Skeletal muscle tissue (tissue), 4 donors: ENCODE measurements around the gene PRDX1. TPM values are rescaled to one million over a fixed set of nuclear protein-coding genes. Genes with fewer than 3 reads are reported as not detected.

Experiments used
- H3K27ac ChIP-seq: one replicate; pipeline ENCODE4 v1.7.0; 2013; ENCODE audit warnings: mild to moderate bottlenecking, low read depth, low read length, inconsistent platforms
- H3K27me3 ChIP-seq, 3 donors: one replicate each; pipeline ENCODE4 v1.7.0; 2013; ENCODE audit warnings: low read length in 3 of 3; ENCODE audit not compliant: control insufficient read depth in 3 of 3, insufficient read depth in 3 of 3
- H3K36me3 ChIP-seq, 3 donors: one replicate each; pipeline ENCODE4 v1.7.0; 2013; ENCODE audit warnings: low read length in 3 of 3; ENCODE audit not compliant: control insufficient read depth in 3 of 3, insufficient read depth in 3 of 3
- H3K4me1 ChIP-seq, 3 donors: one replicate each; pipeline ENCODE4 v1.7.0; 2013; ENCODE audit warnings: low read length in 3 of 3, mild to moderate bottlenecking in 3 of 3; ENCODE audit not compliant: control insufficient read depth in 3 of 3, insufficient read depth in 3 of 3
- H3K4me3 ChIP-seq, 3 donors: one replicate each; pipeline ENCODE4 v1.7.0; 2013; ENCODE audit warnings: low read length in 3 of 3
- H3K9ac ChIP-seq, 3 donors: one replicate each; pipeline ENCODE4 v1.7.0; 2013; ENCODE audit warnings: low read length in 3 of 3, mild to moderate bottlenecking in 3 of 3, moderate library complexity in 2 of 3, low read depth in 1 of 3
- H3K9me3 ChIP-seq, 3 donors: one replicate each; pipeline ENCODE4 v1.7.0; 2013; ENCODE audit warnings: low read length in 3 of 3; ENCODE audit not compliant: control insufficient read depth in 3 of 3
- total RNA-seq: library from RNA; depleted of rRNA; stranded (reverse); fragments of >200 nt; gene quantifications from one replicate; pipeline ENCODE4 v1.2.3, GENCODE V29; 2014
- donor health status: Osteomylitis.

PRDX1 gene
- total RNA-seq, 1 donor from 2014 or later: 213 TPM

- Histone ChIP-seq H3K27me3 (no peaks in the 10 kb centered on the region), H3K36me3 (peaks cover 3 to 9% (median 5%) of the 10 kb centered on the region in 3 donors), H3K4me1 (peaks cover 18 to 22% (median 21%) of the 10 kb centered on the region in 3 donors), H3K9ac (no peak overlapping the region), H3K4me3 (no peak overlapping the region), H3K27ac (no peak overlapping the region), H3K9me3 (no peaks in the 10 kb centered on the region)
These were observed 32.5 kb upstream of the PRDX1 start for GRCh38 chr1:45554198-45554597.

GRCh38 chr1:45552331-45552730 is 30.6 kb upstream of the PRDX1 start:
- H3K36me3 ChIP-seq: peaks cover 3 to 9% (median 5%) of the 10 kb centered on the region in 3 donors
- no peak overlapping the region for H3K27ac ChIP-seq
- peaks cover 16 to 22% (median 18%) of the 10 kb centered on the region in 3 donors for H3K4me1 ChIP-seq
- H3K9me3 ChIP-seq: no peaks in the 10 kb centered on the region
- H3K9ac ChIP-seq: no peak overlapping the region
- H3K27me3 ChIP-seq: no peaks in the 10 kb centered on the region
- H3K4me3 ChIP-seq: no peak overlapping the region

DNA sequence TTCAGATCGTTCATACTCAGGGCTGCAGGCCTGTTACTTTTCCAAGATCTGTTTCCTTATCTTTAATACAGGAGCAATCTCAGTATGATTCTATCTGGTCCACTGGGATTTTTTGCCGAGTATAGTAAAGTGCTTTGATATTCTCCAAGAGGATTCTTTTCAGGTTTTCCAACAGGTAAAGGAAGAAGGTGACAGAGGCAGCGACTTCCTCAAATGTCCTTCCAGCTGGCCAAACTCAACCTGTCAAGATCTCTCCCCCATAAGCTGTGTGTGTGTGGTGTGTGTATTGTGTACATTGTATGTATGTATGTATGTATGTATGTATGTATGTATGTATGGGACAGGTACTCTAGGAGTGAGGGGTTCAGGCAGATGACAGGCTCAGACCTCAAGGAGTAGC is 30.0 kb upstream of the PRDX1 start:
- H3K4me1 ChIP-seq: peaks cover 15 to 22% (median 15%) of the 10 kb centered on the region in 3 donors
- H3K4me3 ChIP-seq: peak overlapping the region; percentile 86 to 97 (median 96)
- H3K9ac ChIP-seq: peak overlapping the region; percentile 70 to 91 (median 90)
- H3K9me3 ChIP-seq: no peaks in the 10 kb centered on the region
- no peak overlapping the region for H3K27ac ChIP-seq
- peaks cover 3 to 9% (median 5%) of the 10 kb centered on the region in 3 donors for H3K36me3 ChIP-seq
- H3K27me3 ChIP-seq: no peaks in the 10 kb centered on the region

DNA sequence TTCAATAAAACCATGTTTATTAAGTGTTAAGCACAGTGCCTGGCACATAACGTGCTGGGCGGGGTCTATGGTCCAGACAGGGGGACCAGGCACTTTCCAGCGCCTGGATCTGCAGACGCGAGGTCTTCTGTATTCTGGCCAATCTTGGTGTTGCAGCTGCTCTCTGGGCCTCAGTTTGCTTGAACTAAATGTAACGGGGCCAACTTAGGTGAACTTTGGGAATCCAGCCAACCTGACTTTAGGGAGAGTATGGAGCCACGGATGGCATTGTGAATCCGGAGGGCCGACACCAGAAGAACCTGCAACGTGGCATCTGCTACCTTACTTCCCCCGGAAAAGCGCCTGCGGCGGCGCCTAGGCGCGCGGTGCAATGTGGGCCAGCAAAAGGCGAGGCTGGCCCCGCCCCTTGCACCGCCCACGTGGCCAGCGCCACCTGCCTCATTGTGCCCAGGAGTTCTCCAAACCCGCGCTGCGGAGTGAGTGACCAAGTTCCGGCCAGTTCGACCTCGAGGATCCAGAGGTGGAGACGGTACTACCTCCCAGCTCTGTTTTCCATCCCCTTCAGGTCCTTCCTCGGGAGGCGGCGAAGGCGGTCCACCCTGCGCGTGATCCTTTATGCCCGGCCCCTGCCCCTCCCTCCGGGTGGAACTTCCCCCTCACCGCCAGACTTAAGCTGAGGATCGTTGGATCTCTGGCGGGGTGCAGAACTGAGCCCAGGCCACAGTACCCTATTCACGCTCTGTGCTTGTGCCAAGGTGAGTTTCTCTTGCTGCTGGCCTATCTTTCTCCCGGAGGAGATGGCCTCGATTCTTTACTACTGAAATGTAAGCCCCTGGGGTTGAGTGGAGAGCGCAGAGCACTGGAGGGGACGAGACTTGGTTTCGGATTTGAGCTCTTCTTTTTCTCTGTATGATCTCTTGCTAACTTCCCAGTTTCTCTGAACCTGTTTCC is 29.0 kb upstream of the PRDX1 start, which contains the start of gene AKR1A1:
Gene AKR1A1, plus strand, starts transcription at position 426 of the 951 bp plus-strand sequence. CDS start 10,969 bp downstream, outside the sequence.
- H3K27ac ChIP-seq: peak within 1 kb of the TSS; percentile 83
- peaks cover 1 to 7% (median 5%) of the 10 kb centered on the region in 3 donors for H3K36me3 ChIP-seq
- peak within 1 kb of the TSS; percentile 70 to 91 (median 90) for H3K9ac ChIP-seq
- peaks cover 15 to 22% (median 15%) of the 10 kb centered on the region in 3 donors for H3K4me1 ChIP-seq
- H3K9me3 ChIP-seq: no peaks in the 10 kb centered on the region
- peak within 1 kb of the TSS; percentile 86 to 97 (median 96) for H3K4me3 ChIP-seq
- H3K27me3 ChIP-seq: no peaks in the 10 kb centered on the region

- Histone ChIP-seq H3K9ac (no peak overlapping the region), H3K9me3 (no peaks in the 10 kb centered on the region), H3K36me3 (no peaks in the 10 kb centered on the region), H3K27ac (no peak overlapping the region), H3K27me3 (peaks cover 0 to 3% (median 0%) of the 10 kb centered on the region in 3 donors), H3K4me3 (no peak overlapping the region), H3K4me1 (peaks cover 5 to 7% (median 6%) of the 10 kb centered on the region in 3 donors)
These were observed 24.0 kb upstream of the PRDX1 start for GRCh38 chr1:45545553-45546310.

DNA sequence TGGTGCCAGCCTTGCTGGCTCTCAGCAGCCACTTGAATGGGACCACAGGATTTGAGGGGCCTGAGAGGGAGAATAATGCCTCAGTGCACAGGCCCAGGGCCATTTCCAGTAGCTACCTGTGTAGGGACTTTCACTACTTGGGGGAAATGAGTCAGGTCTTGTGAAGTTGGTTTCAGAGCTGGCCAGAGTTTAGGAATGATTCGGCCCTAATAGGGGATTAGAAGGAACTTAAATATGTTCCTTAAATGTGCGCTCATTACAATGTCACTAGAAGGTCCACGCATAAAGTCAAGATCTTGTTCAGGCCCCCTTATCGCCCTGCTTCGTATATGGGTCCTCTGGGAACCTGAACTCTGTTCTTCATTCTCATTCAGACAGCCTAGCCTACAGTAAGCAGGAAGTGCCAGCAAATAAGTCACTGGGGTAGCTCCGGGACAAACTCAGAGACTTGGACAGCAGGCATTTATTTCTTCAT is 23.4 kb upstream of the PRDX1 start:
- no peaks in the 10 kb centered on the region for H3K36me3 ChIP-seq
- H3K4me3 ChIP-seq: no peak overlapping the region
- peaks cover under 1 to 3% (median 2%) of the 10 kb centered on the region in 3 donors for H3K4me1 ChIP-seq
- no peak overlapping the region for H3K27ac ChIP-seq
- H3K27me3 ChIP-seq: peaks cover 0 to 3% (median 0%) of the 10 kb centered on the region in 3 donors
- no peaks in the 10 kb centered on the region for H3K9me3 ChIP-seq
- H3K9ac ChIP-seq: no peak overlapping the region

GRCh38 chr1:45544530-45544929 is 22.8 kb upstream of the PRDX1 start:
- H3K27ac ChIP-seq: no peak overlapping the region
- peaks cover 0 to 3% (median 2%) of the 10 kb centered on the region in 3 donors for H3K4me1 ChIP-seq
- H3K4me3 ChIP-seq: no peak overlapping the region
- no peaks in the 10 kb centered on the region for H3K36me3 ChIP-seq
- no peak overlapping the region for H3K9ac ChIP-seq
- H3K27me3 ChIP-seq: peaks cover 0 to 3% (median 0%) of the 10 kb centered on the region in 3 donors
- H3K9me3 ChIP-seq: no peaks in the 10 kb centered on the region

DNA sequence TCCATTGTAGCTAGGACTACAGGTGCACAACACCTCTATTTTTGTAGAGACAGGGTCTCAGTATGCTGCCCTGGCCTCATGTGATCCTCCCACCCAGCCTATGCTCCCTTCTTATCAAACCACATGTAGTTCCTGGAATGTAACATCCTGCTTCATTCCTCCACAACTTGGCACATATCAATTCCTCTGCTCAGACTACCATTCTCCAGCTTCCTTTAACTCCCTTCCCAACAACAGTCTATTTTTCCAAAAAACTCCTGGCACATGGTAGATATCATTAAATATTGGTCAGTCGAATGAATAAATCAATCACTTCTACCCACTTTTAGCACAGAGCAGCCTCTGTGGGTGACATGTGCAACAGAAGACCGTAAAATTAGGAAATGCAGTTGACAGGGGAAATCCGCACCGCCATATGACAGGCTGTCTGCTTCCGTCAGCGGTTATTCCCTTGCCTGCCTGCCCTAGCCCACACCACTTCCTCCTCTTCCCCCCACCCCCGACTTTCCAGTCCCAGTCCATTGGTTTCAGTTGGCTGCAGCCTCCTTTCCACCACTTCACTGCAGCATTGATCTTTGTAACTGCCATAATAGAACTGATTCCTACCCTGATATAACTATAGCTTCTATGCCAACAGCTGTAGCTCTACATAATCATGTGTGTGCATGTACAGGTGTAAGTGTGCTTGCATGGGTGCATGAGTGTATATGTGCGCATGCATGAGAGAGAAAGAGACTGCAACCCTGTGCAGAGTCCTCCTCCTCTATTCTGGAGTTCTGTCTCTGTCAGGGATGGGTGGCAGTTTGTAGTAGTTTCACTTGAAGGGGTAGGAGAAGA is 22.1 kb upstream of the PRDX1 start:
- Histone ChIP-seq H3K4me1 (peaks cover 0 to 3% (median 2%) of the 10 kb centered on the region in 3 donors), H3K9me3 (no peaks in the 10 kb centered on the region), H3K4me3 (no peak overlapping the region), H3K9ac (peak overlapping the region in 1 of 3 donors; percentile 21), H3K27ac (peak overlapping the region; percentile 44), H3K36me3 (no peaks in the 10 kb centered on the region), H3K27me3 (peaks cover 0 to 3% (median 0%) of the 10 kb centered on the region in 3 donors)

DNA sequence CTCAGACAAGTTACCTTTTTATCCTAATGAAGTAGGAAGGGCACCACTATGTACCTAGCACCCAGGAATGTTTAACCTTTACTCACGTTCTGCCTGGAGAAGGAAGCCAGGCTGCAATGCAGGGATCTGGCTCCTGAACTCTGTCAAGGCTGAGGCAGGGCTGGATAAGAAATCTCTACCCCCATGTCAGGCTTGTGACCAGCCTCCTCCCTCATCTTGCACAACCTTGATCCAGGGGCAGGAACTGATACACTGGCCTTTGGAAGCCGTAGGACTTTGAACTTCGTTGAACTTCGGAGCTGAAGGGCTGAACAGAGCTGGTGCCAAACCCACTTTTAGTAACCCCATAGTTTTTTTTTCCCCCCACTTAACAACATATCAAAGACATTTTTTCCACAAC is 20.9 kb upstream of the PRDX1 start:
- no peaks in the 10 kb centered on the region for H3K36me3 ChIP-seq
- no peak overlapping the region for H3K4me3 ChIP-seq
- peaks cover 0 to 3% (median 0%) of the 10 kb centered on the region in 3 donors for H3K27me3 ChIP-seq
- no peak overlapping the region for H3K9ac ChIP-seq
- H3K9me3 ChIP-seq: no peaks in the 10 kb centered on the region
- peaks cover 0 to 3% (median 2%) of the 10 kb centered on the region in 3 donors for H3K4me1 ChIP-seq
- H3K27ac ChIP-seq: no peak overlapping the region
